ENCODE data around the gene GABRR2. TPM values are rescaled to one million over a fixed set of nuclear protein-coding genes. Genes with fewer than 3 reads are reported as not detected.

Gene GABRR2
- total RNA-seq, 1 donor from 2014 or later, result 0.61 TPM

DNA sequence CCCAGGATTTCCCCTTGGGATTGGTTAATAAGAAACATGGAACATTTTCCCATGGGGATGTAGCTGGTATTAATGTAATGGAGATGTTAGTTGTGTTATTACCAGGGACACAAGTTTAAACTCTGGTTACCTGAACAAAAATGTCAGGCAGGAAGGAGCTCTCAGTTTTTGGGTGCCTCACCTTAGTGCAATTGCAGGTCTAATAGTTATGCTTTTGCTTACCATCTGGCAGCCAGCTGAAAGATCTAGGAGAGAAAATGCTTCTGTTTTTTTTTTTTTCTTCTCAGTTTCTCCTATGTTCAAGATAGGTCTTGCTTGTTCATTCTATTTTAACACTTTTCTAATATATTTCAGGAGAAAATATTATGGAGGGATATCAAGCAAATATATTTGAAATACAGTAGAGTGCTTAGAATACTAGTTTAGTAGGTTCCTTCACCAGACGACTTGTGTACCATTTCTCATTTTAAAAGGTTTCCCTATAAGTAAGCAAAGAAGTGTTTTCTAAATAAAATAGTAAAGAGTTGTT is 41.6 kb upstream of the GABRR2 start:
- no peak overlapping the region for H3K4me3 ChIP-seq (ENCODE audit: insufficient read depth, low read depth, low read length)
- TF ChIP-seq, protein P1, sequence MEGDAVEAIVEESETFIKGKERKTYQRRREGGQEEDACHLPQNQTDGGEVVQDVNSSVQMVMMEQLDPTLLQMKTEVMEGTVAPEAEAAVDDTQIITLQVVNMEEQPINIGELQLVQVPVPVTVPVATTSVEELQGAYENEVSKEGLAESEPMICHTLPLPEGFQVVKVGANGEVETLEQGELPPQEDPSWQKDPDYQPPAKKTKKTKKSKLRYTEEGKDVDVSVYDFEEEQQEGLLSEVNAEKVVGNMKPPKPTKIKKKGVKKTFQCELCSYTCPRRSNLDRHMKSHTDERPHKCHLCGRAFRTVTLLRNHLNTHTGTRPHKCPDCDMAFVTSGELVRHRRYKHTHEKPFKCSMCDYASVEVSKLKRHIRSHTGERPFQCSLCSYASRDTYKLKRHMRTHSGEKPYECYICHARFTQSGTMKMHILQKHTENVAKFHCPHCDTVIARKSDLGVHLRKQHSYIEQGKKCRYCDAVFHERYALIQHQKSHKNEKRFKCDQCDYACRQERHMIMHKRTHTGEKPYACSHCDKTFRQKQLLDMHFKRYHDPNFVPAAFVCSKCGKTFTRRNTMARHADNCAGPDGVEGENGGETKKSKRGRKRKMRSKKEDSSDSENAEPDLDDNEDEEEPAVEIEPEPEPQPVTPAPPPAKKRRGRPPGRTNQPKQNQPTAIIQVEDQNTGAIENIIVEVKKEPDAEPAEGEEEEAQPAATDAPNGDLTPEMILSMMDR (IDR thresholded peaks at IDR 0.05; ENCODE audit: insufficient read depth, low read depth, low read length), result no peak
- TF ChIP-seq EZH2 (IDR thresholded peaks at IDR 0.05; ENCODE audit: insufficient read depth, low read length), result no peak
- FAIRE-seq, result no peak

GRCh38 chr6:89355511-89356194 is 40.6 kb upstream of the GABRR2 start:
- H3K36me3 ChIP-seq (ENCODE audit: insufficient read depth, low read length), result no peaks in the 10 kb centered on the region
- peaks cover 15% of the 10 kb centered on the region for H3K4me1 Mint-ChIP-seq (ENCODE audit: low read depth, unreplicated experiment)
- peaks cover 5% of the 10 kb centered on the region for H3K4me1 ChIP-seq (ENCODE audit: insufficient read depth, low read length)
- TF ChIP-seq, protein P1 (IDR thresholded peaks at IDR 0.05; ENCODE audit: insufficient read depth, low read depth, low read length), result no peak
- no peak for TF ChIP-seq EZH2 (IDR thresholded peaks at IDR 0.05; ENCODE audit: insufficient read depth, low read length)
- no peaks in the 10 kb centered on the region for H3K9me3 ChIP-seq (ENCODE audit: insufficient read depth, low read depth, low read length)
- peaks cover 2% of the 10 kb centered on the region for H3K36me3 Mint-ChIP-seq (ENCODE audit: low read depth, unreplicated experiment)
- H3K9me3 Mint-ChIP-seq (ENCODE audit: unreplicated experiment), result no peaks in the 10 kb centered on the region
- H3K27ac ChIP-seq (ENCODE audit: low read depth, low read length), result no peak overlapping the region
- no peaks in the 10 kb centered on the region for H3K27me3 ChIP-seq (ENCODE audit: insufficient read depth, low read length)
- no peak overlapping the region for H3K4me3 ChIP-seq (ENCODE audit: insufficient read depth, low read depth, low read length)
- H3K4me3 Mint-ChIP-seq (ENCODE audit: unreplicated experiment), result no peak overlapping the region
- H3K27me3 Mint-ChIP-seq (ENCODE audit: low read depth, unreplicated experiment), result no peaks in the 10 kb centered on the region
- no peak overlapping the region for H3K27ac Mint-ChIP-seq (ENCODE audit: unreplicated experiment)
- H3K4me2 ChIP-seq (ENCODE audit: low read length), result no peak overlapping the region
- H3K9ac ChIP-seq (ENCODE audit: low read length), result no peak overlapping the region
- peaks cover 26% of the 10 kb centered on the region for H3K79me2 ChIP-seq (ENCODE audit: insufficient read depth, low read length)
- H4K20me1 ChIP-seq (ENCODE audit: insufficient read depth, low read length), result peaks cover 12% of the 10 kb centered on the region
- FAIRE-seq (no peak), DNase-seq (ENCODE audit: low read depth) (no peak)
- H2AFZ ChIP-seq (ENCODE audit: low read depth, low read length), result no peak overlapping the region

More for the DNA sequence above, 41.6 kb upstream of the GABRR2 start:
- Histone ChIP-seq H3K79me2 (ENCODE audit: insufficient read depth, low read length) (peaks cover 16% of the 10 kb centered on the region), H2AFZ (ENCODE audit: low read depth, low read length) (no peak overlapping the region), H3K9ac (ENCODE audit: low read length) (no peak overlapping the region), H3K27me3 (ENCODE audit: insufficient read depth, low read length) (no peaks in the 10 kb centered on the region), H3K27ac (ENCODE audit: low read depth, low read length) (no peak overlapping the region), H3K36me3 (ENCODE audit: insufficient read depth, low read length) (no peaks in the 10 kb centered on the region), H3K4me2 (ENCODE audit: low read length) (no peak overlapping the region), H3K9me3 (ENCODE audit: insufficient read depth, low read depth, low read length) (no peaks in the 10 kb centered on the region), H4K20me1 (ENCODE audit: insufficient read depth, low read length) (peaks cover 4% of the 10 kb centered on the region), H3K4me1 (ENCODE audit: insufficient read depth, low read length) (no peaks in the 10 kb centered on the region)
- H3K27me3 Mint-ChIP-seq (ENCODE audit: low read depth, unreplicated experiment), result no peaks in the 10 kb centered on the region
- no peak overlapping the region for H3K27ac Mint-ChIP-seq (ENCODE audit: unreplicated experiment)
- no peak for DNase-seq (ENCODE audit: low read depth)
- H3K36me3 Mint-ChIP-seq (ENCODE audit: low read depth, unreplicated experiment), result no peaks in the 10 kb centered on the region
- no peaks in the 10 kb centered on the region for H3K9me3 Mint-ChIP-seq (ENCODE audit: unreplicated experiment)
- peaks cover 14% of the 10 kb centered on the region for H3K4me1 Mint-ChIP-seq (ENCODE audit: low read depth, unreplicated experiment)
- no peak overlapping the region for H3K4me3 Mint-ChIP-seq (ENCODE audit: unreplicated experiment)
